ENCODE data around the gene FAM120B. TPM values are rescaled to one million over a fixed set of nuclear protein-coding genes. Genes with fewer than 3 reads are reported as not detected.
A peak's percentile ranks its signal among the peaks of the same experiment; 100 is the strongest.

The FAM120B gene
- total RNA-seq, 2 donors from 2014 or later = 25.1 to 28.1 TPM

DNA sequence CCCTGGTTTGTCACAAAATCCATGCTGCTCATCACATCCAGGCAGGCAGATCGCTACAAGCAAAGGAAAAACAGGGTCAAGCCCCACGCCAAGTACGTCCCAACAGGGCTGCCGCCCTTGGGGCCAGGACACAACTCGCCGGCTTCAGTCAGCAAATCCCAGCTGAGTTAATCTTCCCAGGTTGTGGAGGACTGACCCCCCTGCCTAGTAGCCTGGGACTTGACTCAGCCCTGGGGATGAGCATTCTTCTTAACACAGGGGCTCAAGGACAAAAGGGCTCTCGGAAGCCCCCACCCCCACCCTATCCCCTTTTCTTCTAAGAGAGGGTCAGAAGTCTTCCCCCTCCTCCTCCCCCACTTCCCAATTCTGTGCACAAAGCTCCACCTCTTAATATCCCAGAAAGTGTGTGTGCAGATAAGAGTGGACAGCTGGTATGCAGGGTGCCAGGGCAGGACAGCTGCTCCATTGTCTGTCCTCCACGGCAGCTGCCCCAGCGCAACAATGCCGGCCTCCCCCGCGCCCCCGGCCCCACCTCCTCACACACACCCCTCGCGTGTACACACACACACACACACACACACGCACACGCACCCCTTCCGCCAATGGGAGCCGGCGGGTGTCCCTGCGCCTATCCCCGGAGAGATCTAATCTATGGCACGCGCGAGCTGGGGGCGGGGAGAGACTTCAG is 20.2 kb upstream of the FAM120B start:
- DNase-seq (no peak), ATAC-seq (no peak)
- Mint-ChIP-seq H3K27me3 (peaks cover 35% of the 10 kb centered on the region), H3K36me3 (ENCODE audit: low read depth) (peaks cover 6% of the 10 kb centered on the region), H3K4me1 (peaks cover 8% of the 10 kb centered on the region), H3K4me3 (no peak overlapping the region), H3K27ac (no peak overlapping the region)
- no peaks in the 10 kb centered on the region for H3K9me3 ChIP-seq (ENCODE audit: control insufficient read depth, low read length, poor library complexity, severe bottlenecking)

GRCh38 chr6:170286934-170287265 is 19.7 kb upstream of the FAM120B start:
- peaks cover 6% of the 10 kb centered on the region for H3K36me3 Mint-ChIP-seq (ENCODE audit: low read depth)
- H3K27me3 Mint-ChIP-seq = peaks cover 34% of the 10 kb centered on the region
- no peaks in the 10 kb centered on the region for H3K9me3 ChIP-seq (ENCODE audit: control insufficient read depth, low read length, poor library complexity, severe bottlenecking)
- ATAC-seq = no peak
- H3K4me1 Mint-ChIP-seq = peaks cover 11% of the 10 kb centered on the region
- H3K4me3 Mint-ChIP-seq = no peak overlapping the region
- DNase-seq = no peak
- no peak overlapping the region for H3K27ac Mint-ChIP-seq

GRCh38 chr6:170287371-170287876 is 19.1 kb upstream of the FAM120B start:
- peaks cover 6% of the 10 kb centered on the region for H3K36me3 Mint-ChIP-seq (ENCODE audit: low read depth)
- DNase-seq (no peak), ATAC-seq (no peak)
- H3K4me3 Mint-ChIP-seq = no peak overlapping the region
- H3K9me3 ChIP-seq (ENCODE audit: control insufficient read depth, low read length, poor library complexity, severe bottlenecking) = no peaks in the 10 kb centered on the region
- peaks cover 39% of the 10 kb centered on the region for H3K27me3 Mint-ChIP-seq
- H3K27ac Mint-ChIP-seq = no peak overlapping the region
- peaks cover 16% of the 10 kb centered on the region for H3K4me1 Mint-ChIP-seq

DNA sequence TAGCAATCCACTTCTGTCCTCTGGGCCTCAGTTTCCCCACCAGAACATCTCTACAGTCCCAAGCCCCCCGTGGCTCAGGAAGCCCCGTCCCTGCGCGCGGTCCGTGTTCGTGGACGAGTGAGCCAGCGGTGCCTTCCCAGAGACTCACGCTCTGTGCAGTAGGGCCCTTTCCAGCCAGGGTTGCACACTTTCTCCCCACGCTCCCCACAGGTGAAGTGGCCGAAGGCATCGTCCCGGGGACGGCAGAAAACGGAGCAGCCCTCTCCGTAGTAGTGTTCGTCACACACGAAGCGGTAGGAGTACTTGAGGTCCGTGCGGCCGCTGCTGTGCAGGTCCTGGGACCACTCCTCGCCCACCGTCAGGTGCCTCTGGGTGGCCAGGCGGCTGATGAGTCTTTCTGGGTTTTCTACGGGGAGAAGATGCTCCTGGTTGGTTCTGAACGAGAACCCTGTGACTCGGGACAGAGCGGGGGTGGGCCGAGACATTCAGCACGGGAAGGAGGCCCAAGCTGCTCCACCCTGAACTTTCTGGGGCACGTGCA is 18.4 kb upstream of the FAM120B start:
- Mint-ChIP-seq H3K4me3 (peak overlapping the region; percentile 93), H3K36me3 (ENCODE audit: low read depth) (peaks cover 6% of the 10 kb centered on the region), H3K27me3 (peaks cover 46% of the 10 kb centered on the region), H3K27ac (peak overlapping the region; percentile 47), H3K4me1 (peaks cover 23% of the 10 kb centered on the region)
- H3K9me3 ChIP-seq (ENCODE audit: control insufficient read depth, low read length, poor library complexity, severe bottlenecking) = no peaks in the 10 kb centered on the region
- DNase-seq (no peak), ATAC-seq (no peak)

GRCh38 chr6:170288852-170289179 is 17.7 kb upstream of the FAM120B start:
- peaks cover 53% of the 10 kb centered on the region for H3K27me3 Mint-ChIP-seq
- H3K4me3 Mint-ChIP-seq = peak overlapping the region; percentile 93
- peaks cover 29% of the 10 kb centered on the region for H3K4me1 Mint-ChIP-seq
- DNase-seq = no peak
- H3K27ac Mint-ChIP-seq = peak overlapping the region; percentile 47
- peaks cover 6% of the 10 kb centered on the region for H3K36me3 Mint-ChIP-seq (ENCODE audit: low read depth)
- H3K9me3 ChIP-seq (ENCODE audit: control insufficient read depth, low read length, poor library complexity, severe bottlenecking) = no peaks in the 10 kb centered on the region
- ATAC-seq = no peak

DNA sequence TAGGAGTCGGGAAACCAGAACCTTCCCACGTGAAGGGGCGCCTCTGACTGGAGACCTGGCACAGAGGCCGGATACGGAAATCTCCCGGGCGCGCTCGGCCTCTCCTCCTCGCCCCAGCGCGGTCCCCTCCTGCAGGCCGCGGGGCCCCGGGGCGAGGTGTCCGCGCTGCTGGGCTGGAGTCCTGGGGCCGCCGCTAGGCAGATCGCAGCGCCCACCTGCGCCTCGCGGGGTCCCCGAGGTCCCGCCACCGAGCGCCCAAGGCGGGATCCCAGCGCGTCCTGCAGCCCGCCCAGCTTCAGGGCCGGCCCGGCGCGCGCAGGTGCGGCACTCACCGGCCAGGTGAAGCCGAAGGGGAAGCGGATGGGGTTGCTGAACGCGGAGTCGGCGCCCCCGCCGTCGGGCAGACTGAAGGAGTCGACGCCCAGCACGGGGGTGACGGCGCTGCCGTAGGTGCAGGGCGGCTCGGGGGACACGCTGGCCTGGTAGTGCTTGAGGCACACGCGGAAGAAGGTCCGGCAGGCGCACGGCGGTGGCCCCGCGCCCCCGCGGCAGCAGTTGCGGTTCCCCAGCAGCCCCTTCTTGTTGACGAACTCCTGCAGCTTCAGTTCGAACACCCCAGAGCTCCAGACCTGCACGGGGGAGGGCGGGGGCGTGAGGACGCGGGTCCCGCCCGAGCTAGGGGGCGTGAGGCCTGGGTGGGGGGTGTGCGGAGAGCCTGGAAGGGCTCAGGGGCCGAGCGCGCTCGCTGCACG is 17.2 kb upstream of the FAM120B start:
- Mint-ChIP-seq H3K36me3 (ENCODE audit: low read depth) (peaks cover 6% of the 10 kb centered on the region), H3K27me3 (peaks cover 58% of the 10 kb centered on the region), H3K27ac (no peak overlapping the region), H3K4me3 (peak overlapping the region; percentile 93), H3K4me1 (peaks cover 33% of the 10 kb centered on the region)
- no peak for DNase-seq
- no peak for ATAC-seq
- H3K9me3 ChIP-seq (ENCODE audit: control insufficient read depth, low read length, poor library complexity, severe bottlenecking) = no peaks in the 10 kb centered on the region

GRCh38 chr6:170289951-170290295 is 16.6 kb upstream of the FAM120B start:
- Mint-ChIP-seq H3K27me3 (peaks cover 62% of the 10 kb centered on the region), H3K27ac (peak overlapping the region; percentile 74), H3K4me3 (peak overlapping the region; percentile 97), H3K4me1 (peaks cover 35% of the 10 kb centered on the region), H3K36me3 (ENCODE audit: low read depth) (peaks cover 6% of the 10 kb centered on the region)
- no peak for DNase-seq
- ATAC-seq = no peak
- H3K9me3 ChIP-seq (ENCODE audit: control insufficient read depth, low read length, poor library complexity, severe bottlenecking) = no peaks in the 10 kb centered on the region

- Mint-ChIP-seq H3K27ac (peak within 1 kb of the TSS; percentile 74), H3K27me3 (peaks cover 60% of the 10 kb centered on the region), H3K4me3 (peak within 1 kb of the TSS; percentile 97), H3K36me3 (ENCODE audit: low read depth) (peaks cover 4% of the 10 kb centered on the region), H3K4me1 (peaks cover 38% of the 10 kb centered on the region)
- no peaks in the 10 kb centered on the region for H3K9me3 ChIP-seq (ENCODE audit: control insufficient read depth, low read length, poor library complexity, severe bottlenecking)
- ATAC-seq (peak; percentile 26), DNase-seq (peak in 1 of 3 donors; percentile 27)
Observed at GRCh38 chr6:170290296-170291128, 16.0 kb upstream of the FAM120B start, which contains the start of gene DLL1. TSS of gene DLL1 (minus strand) at chr6:170291078. CDS start at chr6:170290139, 939 bp downstream.

DNA sequence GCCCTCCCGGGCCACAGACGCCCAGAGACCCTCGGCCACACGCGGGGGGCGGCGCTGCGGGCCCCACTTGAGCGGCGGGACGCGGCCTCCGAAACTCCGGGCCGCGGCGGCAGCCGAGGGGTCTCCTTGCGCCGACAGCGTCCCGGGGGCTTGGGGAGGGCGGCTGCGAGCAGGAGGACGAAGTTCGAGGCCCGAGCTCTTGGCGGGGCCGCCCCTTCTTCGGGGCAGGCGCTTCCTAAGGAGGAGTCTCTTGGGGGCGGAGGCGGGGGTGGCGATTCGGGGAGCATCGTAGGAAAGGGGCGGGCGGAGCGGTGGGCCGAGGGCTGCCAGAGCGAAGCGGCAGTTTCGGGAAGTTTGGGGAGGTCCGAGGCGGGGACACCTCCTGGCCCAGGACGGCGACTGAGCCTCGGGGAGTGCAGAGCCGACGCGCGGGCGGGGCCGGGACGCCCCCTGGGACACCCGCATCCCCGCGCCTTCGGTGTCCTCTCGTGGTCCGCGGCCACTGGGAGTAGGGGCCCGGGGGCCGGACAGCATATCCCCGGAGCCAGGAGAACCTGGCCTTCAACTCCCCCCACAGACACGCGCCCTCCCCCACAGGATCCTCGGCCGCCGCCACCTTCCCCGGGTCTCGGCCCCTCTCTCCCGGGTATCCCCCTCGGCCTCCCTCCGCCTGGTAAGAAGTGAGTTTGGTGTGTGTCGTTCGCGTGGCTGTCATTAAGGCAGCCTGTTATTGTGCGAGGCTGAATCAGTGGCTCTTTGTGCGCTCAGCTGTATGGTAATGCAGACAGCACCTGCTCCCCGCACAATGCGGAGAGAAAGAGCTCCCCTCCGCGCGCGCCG is 15.1 kb upstream of the FAM120B start:
- ATAC-seq = peak; percentile 67
- H3K27me3 Mint-ChIP-seq = peaks cover 57% of the 10 kb centered on the region
- no peaks in the 10 kb centered on the region for H3K9me3 ChIP-seq (ENCODE audit: control insufficient read depth, low read length, poor library complexity, severe bottlenecking)
- H3K27ac Mint-ChIP-seq = peak overlapping the region; percentile 65
- H3K4me3 Mint-ChIP-seq = peak overlapping the region; percentile 97
- peak in 1 of 3 donors; percentile 31 for DNase-seq
- peaks cover 4% of the 10 kb centered on the region for H3K36me3 Mint-ChIP-seq (ENCODE audit: low read depth)
- peaks cover 38% of the 10 kb centered on the region for H3K4me1 Mint-ChIP-seq

DNA sequence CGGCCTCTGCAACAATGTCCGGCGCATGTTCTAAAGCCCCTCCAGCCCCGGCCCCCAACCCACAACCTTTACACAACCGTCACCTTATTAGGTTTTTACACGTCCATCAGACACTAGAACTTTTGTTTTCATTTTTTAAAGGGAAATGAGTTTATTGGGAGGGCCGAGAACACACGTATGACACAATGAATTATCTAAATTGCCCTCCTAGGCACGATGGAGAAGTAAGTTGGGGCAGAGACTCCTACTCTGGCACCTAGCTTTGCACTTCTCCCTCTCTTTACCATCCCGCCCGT is 14.5 kb upstream of the FAM120B start:
- no peak for DNase-seq
- peaks cover 38% of the 10 kb centered on the region for H3K4me1 Mint-ChIP-seq
- H3K4me3 Mint-ChIP-seq = peak overlapping the region; percentile 97
- H3K9me3 ChIP-seq (ENCODE audit: control insufficient read depth, low read length, poor library complexity, severe bottlenecking) = no peaks in the 10 kb centered on the region
- peaks cover 53% of the 10 kb centered on the region for H3K27me3 Mint-ChIP-seq
- H3K36me3 Mint-ChIP-seq (ENCODE audit: low read depth) = peaks cover 4% of the 10 kb centered on the region
- peak; percentile 11 for ATAC-seq
- H3K27ac Mint-ChIP-seq = peak overlapping the region; percentile 65

- H3K27ac Mint-ChIP-seq = peak overlapping the region; percentile 65
- H3K27me3 Mint-ChIP-seq = peaks cover 55% of the 10 kb centered on the region
- no peak for DNase-seq
- H3K4me3 Mint-ChIP-seq = peak overlapping the region; percentile 97
- peak; percentile 13 for ATAC-seq
- H3K36me3 Mint-ChIP-seq (ENCODE audit: low read depth) = peaks cover 4% of the 10 kb centered on the region
- H3K9me3 ChIP-seq (ENCODE audit: control insufficient read depth, low read length, poor library complexity, severe bottlenecking) = no peaks in the 10 kb centered on the region
- H3K4me1 Mint-ChIP-seq = peaks cover 38% of the 10 kb centered on the region
Observed at GRCh38 chr6:170292407-170293158, 14.0 kb upstream of the FAM120B start.

All from T-helper 17 cell (primary cell).